GM12878 (cell line): ENCODE measurements around the gene HBQ1. TPM values are rescaled to one million over a fixed set of nuclear protein-coding genes. Genes with fewer than 3 reads are reported as not detected.
A peak's percentile ranks its signal among the peaks of the same experiment; 100 is the strongest.

Experiments used
- ATAC-seq: fragments of 200-7000 bp; cut with Tn5 transposase; 3 replicates; pipeline ENCODE4 v1.9.1; 2020; ENCODE audit warnings: mild to moderate bottlenecking, moderate library complexity
- BruUV-seq: library from RNA; stranded (reverse); fragments of 400-500 nt; replicated peaks from 2 replicates; lab custom pipeline; 2021; lab: Mats Ljungman, UMichigan
- CTCF ChIA-PET: fragments of 300-600 bp; sonication (Branson Sonifier 250); formaldehyde crosslinking; extraction: SDS; loops from one replicate; lab custom pipeline; 2021; ENCODE audit warnings: inconsistent platforms; lab: Yijun Ruan, JAX
- POLR2A ChIA-PET: fragments of 350-600 bp; formaldehyde crosslinking; extraction: SDS; loops from one replicate; lab custom pipeline; 2021; ENCODE audit warnings: inconsistent platforms; lab: Charles Lee
- RAD21 ChIA-PET: fragments of 300-600 bp; sonication (Branson Sonifier 250); formaldehyde crosslinking; loops from one replicate; lab custom pipeline; 2023; ENCODE audit warnings: antibody characterized with exemption; ENCODE audit not compliant: unreplicated experiment; lab: Charles Lee
- SMC1A ChIA-PET: fragments of 300-600 bp; sonication (Branson Sonifier 250); formaldehyde crosslinking; loops from one replicate; lab custom pipeline; 2023; ENCODE audit not compliant: unreplicated experiment, uncharacterized antibody; lab: Charles Lee
- DNase-seq: peaks from one replicate; pipeline ENCODE4 v3.0.0-alpha.2; 2011; ENCODE audit warnings: low read depth, low spot score
- FAIRE-seq: peaks from 3 replicates; lab custom pipeline; 2011; peaks lifted over from hg19 to GRCh38; lab: Jason Lieb, UNC
- H2AFZ ChIP-seq: 2 replicates; pipeline ENCODE4 v1.6.0; 2011; ENCODE audit warnings: low read depth, low read length, control low read depth; ENCODE audit not compliant: control insufficient read depth
- H3K27ac ChIP-seq: 2 replicates; pipeline ENCODE4 v1.5.1; 2011; ENCODE audit warnings: control low read depth; ENCODE audit not compliant: control insufficient read depth, insufficient read depth
- H3K27me3 ChIP-seq, 2 experiments: replicated peaks in 1 of 2; 2 replicates each; pipeline versions ENCODE4 v1.6.0 to v1.6.1; 2011; ENCODE audit warnings: low read length in 1 of 2; ENCODE audit not compliant: control insufficient read depth in 2 of 2, insufficient read depth in 2 of 2
- H3K36me3 ChIP-seq, 2 experiments: 2 replicates each; pipeline ENCODE4 v1.5.1; 2011; ENCODE audit warnings: low read length in 1 of 2; ENCODE audit not compliant: control insufficient read depth in 2 of 2, insufficient read depth in 2 of 2
- H3K4me1 ChIP-seq: 2 replicates; pipeline ENCODE4 v1.6.1; 2011; ENCODE audit warnings: mild to moderate bottlenecking, low read length, moderate library complexity, mixed read lengths; ENCODE audit not compliant: control insufficient read depth, insufficient read depth
- H3K4me2 ChIP-seq: 2 replicates; pipeline ENCODE4 v1.6.0; 2011; ENCODE audit warnings: control low read depth; ENCODE audit not compliant: control insufficient read depth, insufficient read depth
- H3K4me3 ChIP-seq: fragments of 200-600 bp; sonication (generic); 2 replicates; pipeline ENCODE4 v1.5.1; 2016
- H3K79me2 ChIP-seq: 2 replicates; pipeline ENCODE4 v1.6.0; 2011; ENCODE audit warnings: low read length; ENCODE audit not compliant: control insufficient read depth, insufficient read depth
- H3K9ac ChIP-seq: 2 replicates; pipeline ENCODE4 v1.8.0; 2011; ENCODE audit warnings: low read length, control low read depth, mixed read lengths; ENCODE audit not compliant: control insufficient read depth, insufficient read depth
- H3K9me3 ChIP-seq: replicated peaks from 3 replicates; pipeline ENCODE4 v1.5.1; 2011; ENCODE audit warnings: mild to moderate bottlenecking, low read length; ENCODE audit not compliant: control insufficient read depth, insufficient read depth
- H4K20me1 ChIP-seq: 2 replicates; pipeline ENCODE4 v1.6.0; 2011; ENCODE audit not compliant: control insufficient read depth, insufficient read depth
- BRCA1 ChIP-seq: IDR thresholded peaks from 2 replicates; pipeline ENCODE4 v1.6.1; 2011; ENCODE audit warnings: low read depth, low read length, improper control_type of control experiment
- CBFB ChIP-seq: IDR thresholded peaks from 2 replicates; pipeline ENCODE4 v1.6.1; 2016; ENCODE audit warnings: antibody characterized with exemption, low read depth
- ESRRA ChIP-seq: IDR thresholded peaks from 2 replicates; pipeline ENCODE4 v1.6.1; 2012; ENCODE audit warnings: mild to moderate bottlenecking, low read length, improper control_type of control experiment
- IKZF2 ChIP-seq, 2 experiments: fragments of 450-650 bp; IDR thresholded peaks; 2 replicates each; pipeline ENCODE4 v1.6.1; 2017; ENCODE audit warnings: mild to moderate bottlenecking in 2 of 2, moderate library complexity in 2 of 2
- JUNB ChIP-seq: IDR thresholded peaks from 2 replicates; pipeline ENCODE4 v1.6.1; 2016; ENCODE audit warnings: antibody characterized with exemption, mild to moderate bottlenecking
- LARP7 ChIP-seq: fragments of 450-650 bp; IDR thresholded peaks from 2 replicates; pipeline ENCODE4 v1.6.1; 2017; ENCODE audit warnings: mild to moderate bottlenecking
- NFYB ChIP-seq: IDR thresholded peaks from 2 replicates; pipeline ENCODE4 v1.6.1; 2011; ENCODE audit warnings: low read depth, mild to moderate bottlenecking, low read length, improper control_type of control experiment, moderate library complexity; ENCODE audit not compliant: insufficient read depth
- POLR2A ChIP-seq: IDR thresholded peaks from 2 replicates; pipeline ENCODE4 v1.6.1; 2011; ENCODE audit warnings: low read depth, mild to moderate bottlenecking, low read length
- POLR2AphosphoS2 ChIP-seq: IDR thresholded peaks from 2 replicates; pipeline ENCODE4 v1.6.1; 2011; ENCODE audit warnings: low read depth, mild to moderate bottlenecking, low read length, improper control_type of control experiment, moderate library complexity
- POLR2AphosphoS5 ChIP-seq: IDR thresholded peaks from 2 replicates; pipeline ENCODE4 v1.6.1; 2011; ENCODE audit warnings: mild to moderate bottlenecking, low read length, inconsistent platforms
- RCOR1 ChIP-seq: conservative IDR thresholded peaks from 2 replicates; pipeline ENCODE4 v1.6.1; 2012; ENCODE audit warnings: low read depth, low read length, improper control_type of control experiment
- SRF ChIP-seq, 2 experiments: IDR thresholded peaks; 2 replicates each; pipeline ENCODE4 v1.6.1; 2011; ENCODE audit warnings: low read depth in 2 of 2, low read length in 2 of 2, mild to moderate bottlenecking in 1 of 2, moderate library complexity in 1 of 2
- TARDBP ChIP-seq: IDR thresholded peaks from 2 replicates; pipeline ENCODE4 v1.6.1; 2016; ENCODE audit warnings: borderline replicate concordance
- WGBS: methylation state at CpG from one replicate; pipeline ENCODE4 v1.1.6; 2016; ENCODE audit warnings: low lambda C conversion rate; ENCODE audit not compliant: insufficient replicate concordance, insufficient coverage; ENCODE audit errors: missing lambda C conversion rate; 5-methylcytosine and 5-hydroxymethylcytosine counted together
- in situ Hi-C: fragments of 300-500 bp; cut with MboI; formaldehyde crosslinking; loops from 9 replicates; pipeline ENCODE4 v1.14.3; 2018; ENCODE audit warnings: mixed read lengths
- intact Hi-C: fragments of 100-400 bp; cut with micrococcal nuclease; formaldehyde crosslinking; loops from one replicate; pipeline ENCODE4 v1.14.2; 2022; ENCODE audit not compliant: unreplicated experiment
- polyA plus RNA-seq, 11 experiments: library from polyadenylated mRNA; depleted of rRNA in 4 of 11; unstranded in 6 of 11; stranded (reverse) in 5 of 11; fragments of >200 nt; fragmentation: Nextera tagmentation in 4 of 11; fragmentation: Illumina TruSeq in 1 of 11; extraction: Ambion mirVana in 4 of 11; extraction: Trizol in 1 of 11; gene quantifications; 1 replicate in 1 of 11; 2 replicates in 10 of 11; pipeline versions ENCODE4 v1.2.1 to v1.2.3, GENCODE V29; 2011 to 2016; ENCODE audit warnings: inconsistent platforms in 2 of 11, missing spikeins in 2 of 11, low read depth in 1 of 11
- total RNA-seq, 4 experiments: library from RNA; depleted of rRNA in 3 of 4; stranded (reverse); fragments of >200 nt in 3 of 4; fragmentation: Illumina TruSeq in 1 of 4; extraction: Trizol in 1 of 4; gene quantifications; 2 replicates each; pipeline versions ENCODE4 v1.2.1 to v1.2.3, GENCODE V29; 2013 to 2021
- TF ChIP-seq, protein P1 (sequence below): IDR thresholded peaks from 2 replicates; pipeline ENCODE4 v1.6.1; 2011; ENCODE audit warnings: low read depth, mild to moderate bottlenecking, low read length, moderate library complexity, borderline replicate concordance; ENCODE audit errors: extremely low read depth

The HBQ1 gene
- total and polyA plus RNA-seq, 10 of the 15 experiments (the other 5 are each of a cell fraction or from before 2014, with no cell fraction given): not detected

DNA sequence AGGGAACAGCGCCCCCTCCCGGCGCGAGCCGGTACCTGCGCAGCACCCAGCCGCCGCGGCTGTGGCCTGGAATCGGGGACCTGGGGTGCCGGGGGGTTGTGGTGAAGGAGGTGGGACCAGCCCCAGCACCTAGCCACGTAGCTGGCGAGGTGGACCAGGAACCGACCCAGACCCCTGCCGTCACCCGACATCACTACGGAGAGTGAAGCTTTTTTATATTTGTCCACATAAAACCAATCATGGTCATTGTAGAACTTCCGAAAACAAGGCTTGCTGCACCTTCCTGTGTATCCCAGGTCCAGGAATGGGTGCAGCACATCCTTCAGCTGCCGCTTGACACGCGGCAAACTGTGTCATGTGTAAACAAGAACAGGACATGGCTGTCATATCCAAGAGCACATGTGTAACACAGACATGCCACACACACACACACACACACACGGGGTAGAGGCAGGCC, 1.3 kb downstream of the HBQ1 start (continued):
- 0 out of 2 replicates have a peak, but pooled peaks have one; percentile 10 for TF ChIP-seq LARP7
- TF ChIP-seq, all 136 proteins: peak for 7

DNA sequence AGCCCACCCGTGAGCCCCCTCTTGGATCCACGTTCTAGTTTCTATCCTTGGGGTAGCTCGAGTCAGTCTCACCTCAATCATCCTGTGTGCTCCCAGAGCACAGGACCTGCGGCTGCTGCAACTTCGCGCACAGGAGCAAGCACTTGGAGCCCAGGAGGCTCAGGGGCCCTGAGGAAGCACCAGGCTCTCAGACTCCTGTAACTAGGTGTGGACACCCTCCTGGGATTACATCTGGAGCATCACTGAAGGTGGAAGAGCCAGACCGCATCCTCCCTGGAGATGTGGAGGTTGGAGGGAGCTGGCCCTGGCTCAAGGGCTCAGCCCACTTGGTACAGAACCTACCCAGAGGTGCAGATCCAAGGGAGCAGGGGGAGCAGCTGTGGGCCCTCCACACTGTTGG, 2.7 kb downstream of the HBQ1 start:
- CTCF ChIA-PET: interaction anchor here (0.6 to 3.8 kb wide), 6 partner anchors 9 to 179 kb away, joined by 3 to 20 read pairs (median 4); no protein-coding TSS in a partner anchor
- BruUV-seq: TSS peak; percentile 81
- no peaks in the 10 kb centered on the region for H4K20me1 ChIP-seq
- H3K36me3 ChIP-seq: peaks cover 4% of the 10 kb centered on the region in 2 experiments; a peak in 3 of 4 replicates
- in situ Hi-C loops (loop anchor here (5.0 kb wide), 1 partner anchor 76 kb away; no protein-coding TSS in a partner anchor), intact Hi-C loops (no loop called here)
- H3K9ac ChIP-seq: no peak overlapping the region
- ATAC-seq (no peak), DNase-seq (no peak), FAIRE-seq (no peak)
- TF ChIP-seq POLR2A (peak; percentile 61), POLR2AphosphoS2 (no peak)
- no peak overlapping the region for H3K4me2 ChIP-seq
- H3K79me2 ChIP-seq: no peaks in the 10 kb centered on the region
- H3K27me3 ChIP-seq: peaks cover under 1 to 2% of the 10 kb centered on the region in 2 experiments; a peak in 3 of 4 replicates
- POLR2A ChIA-PET: interaction anchor here (0.6 to 0.8 kb wide), 3 partner anchors 166 to 454 kb away, joined by 3 to 4 read pairs (median 4); no protein-coding TSS in a partner anchor
- no peak overlapping the region for H2AFZ ChIP-seq
- 83% methylated on average over 7 of the region's 7 CpGs for WGBS
- RAD21 ChIA-PET: interaction anchor here (0.9 kb wide), 1 partner anchor 76 kb away, joined by 4 read pairs; no protein-coding TSS in a partner anchor
- SMC1A ChIA-PET: interaction anchor here (1.1 to 1.5 kb wide), 2 partner anchors 87 to 117 kb away, joined by 3 to 4 read pairs; no protein-coding TSS in a partner anchor
- H3K4me3 ChIP-seq: no peak overlapping the region
- peaks cover 8% of the 10 kb centered on the region; the same call in 1 of the 2 replicates for H3K4me1 ChIP-seq
- H3K9me3 ChIP-seq: no peaks in the 10 kb centered on the region
- H3K27ac ChIP-seq: no peak overlapping the region

DNA sequence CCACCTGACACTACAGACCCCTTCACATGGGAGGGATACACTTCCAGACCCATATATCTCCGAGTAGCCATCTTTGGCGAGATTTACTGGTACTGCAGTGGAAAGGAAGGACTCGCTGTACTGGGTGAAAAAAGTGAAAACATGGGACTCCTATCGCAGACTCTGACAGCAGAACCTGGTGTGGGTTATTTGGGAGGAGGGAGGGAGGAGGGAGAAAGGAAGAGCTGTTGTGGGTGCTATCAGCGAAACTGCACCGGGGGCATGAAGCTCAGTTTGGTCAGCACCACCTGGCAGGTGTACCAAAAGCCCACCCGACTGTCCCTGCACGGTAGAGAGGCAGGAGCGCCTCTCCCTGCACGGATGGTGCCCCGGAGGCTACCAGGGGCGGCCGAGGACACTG, 5.0 kb downstream of the HBQ1 start:
- H3K4me1 ChIP-seq: peaks cover 8% of the 10 kb centered on the region; the same call in 1 of the 2 replicates
- in situ Hi-C loops: no loop called here
- intact Hi-C loops: no loop called here
- no peak overlapping the region for H3K9ac ChIP-seq
- peaks cover 0 to 2% of the 10 kb centered on the region in 2 experiments; a peak in 3 of 4 replicates for H3K27me3 ChIP-seq
- ChIA-PET SMC1A (no interaction called here), CTCF (no interaction called here), RAD21 (no interaction called here), POLR2A (no interaction called here)
- no peak overlapping the region for H2AFZ ChIP-seq
- H3K4me2 ChIP-seq: no peak overlapping the region
- DNase-seq (no peak), FAIRE-seq (no peak), ATAC-seq (no peak)
- H3K36me3 ChIP-seq: peaks cover 10 to 11% of the 10 kb centered on the region in 2 experiments
- no peak overlapping the region for H3K4me3 ChIP-seq
- BruUV-seq: no TSS peak
- no peaks in the 10 kb centered on the region for H4K20me1 ChIP-seq
- H3K27ac ChIP-seq: no peak overlapping the region
- no peaks in the 10 kb centered on the region for H3K79me2 ChIP-seq
- WGBS: 98% methylated on average over 13 of the region's 13 CpGs
- no peaks in the 10 kb centered on the region for H3K9me3 ChIP-seq
- TF ChIP-seq ESRRA: no peak
- TF ChIP-seq, protein P1, sequence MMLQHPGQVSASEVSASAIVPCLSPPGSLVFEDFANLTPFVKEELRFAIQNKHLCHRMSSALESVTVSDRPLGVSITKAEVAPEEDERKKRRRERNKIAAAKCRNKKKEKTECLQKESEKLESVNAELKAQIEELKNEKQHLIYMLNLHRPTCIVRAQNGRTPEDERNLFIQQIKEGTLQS: no peak
- no peak for TF ChIP-seq IKZF2 (IDR thresholded peaks at IDR 0.05)
- no peak for TF ChIP-seq CBFB
- TF ChIP-seq JUNB: no peak
- TF ChIP-seq BRCA1: no peak
- no peak for TF ChIP-seq SRF (IDR thresholded peaks at IDR 0.05; ENCODE audit: low read depth in 2 of 2, low read length in 2 of 2)
- no peak for TF ChIP-seq POLR2AphosphoS5
- no peak for TF ChIP-seq RCOR1
- no peak for TF ChIP-seq TARDBP
- TF ChIP-seq NFYB: no peak
